Measurements from ENCODE around the gene ZDHHC11B.
A peak's percentile ranks its signal among the peaks of the same experiment; 100 is the strongest.
"Not testable (repeated sequence)": the region's sequence is repeated elsewhere in the genome, so short reads cannot be mapped to it uniquely, and the experiment has no call there.

ZDHHC11B gene

GRCh38 chr5:708848-709517 is 75.5 kb downstream of the ZDHHC11B start:
- in situ Hi-C loops (cut with HindIII; ENCODE audit: low pct_unique_long_range_greater_than_20kb, low sequenced_read_pairs): not testable (repeated sequence)

GRCh38 chr5:708374-708773 is 76.2 kb downstream of the ZDHHC11B start:
- DNase-seq (ENCODE audit: low read depth in 1 of 2, low spot score in 1 of 2); in situ Hi-C loops (cut with HindIII; ENCODE audit: low pct_unique_long_range_greater_than_20kb, low sequenced_read_pairs): not testable (repeated sequence)

More at GRCh38 chr5:708848-709517, 75.5 kb downstream of the ZDHHC11B start:
- DNase-seq (ENCODE audit: low read depth in 1 of 2, low spot score in 1 of 2): not testable (repeated sequence)

- in situ Hi-C loops (cut with HindIII; ENCODE audit: low pct_unique_long_range_greater_than_20kb, low sequenced_read_pairs); DNase-seq (ENCODE audit: low read depth in 1 of 2, low spot score in 1 of 2): not testable (repeated sequence)
These were observed 78.4 kb downstream of the ZDHHC11B start for GRCh38 chr5:706127-706526.

GRCh38 chr5:696753-697702 is 87.5 kb downstream of the ZDHHC11B start:
- DNase-seq (ENCODE audit: low read depth in 1 of 2, low spot score in 1 of 2); in situ Hi-C loops (cut with HindIII; ENCODE audit: low pct_unique_long_range_greater_than_20kb, low sequenced_read_pairs): not testable (repeated sequence)

- DNase-seq (ENCODE audit: low read depth in 1 of 2, low spot score in 1 of 2); in situ Hi-C loops (cut with HindIII; ENCODE audit: low pct_unique_long_range_greater_than_20kb, low sequenced_read_pairs): not testable (repeated sequence)
These were observed 88.3 kb downstream of the ZDHHC11B start for GRCh38 chr5:696191-696590.

GRCh38 chr5:695475-695874 is 89.1 kb downstream of the ZDHHC11B start:
- DNase-seq (ENCODE audit: low read depth in 1 of 2, low spot score in 1 of 2); in situ Hi-C loops (cut with HindIII; ENCODE audit: low pct_unique_long_range_greater_than_20kb, low sequenced_read_pairs): not testable (repeated sequence)

- in situ Hi-C loops (cut with HindIII; ENCODE audit: low pct_unique_long_range_greater_than_20kb, low sequenced_read_pairs): not testable (repeated sequence)
These were observed 90.5 kb downstream of the ZDHHC11B start for GRCh38 chr5:694042-694431.

GRCh38 chr5:693271-694041 is 91.1 kb downstream of the ZDHHC11B start, which contains the start of gene TPPP:
TPPP (minus strand) TSS chr5:693352; CDS start chr5:678060, 15,292 bp downstream.
- in situ Hi-C loops (cut with HindIII; ENCODE audit: low pct_unique_long_range_greater_than_20kb, low sequenced_read_pairs): not testable (repeated sequence)
- DNase-seq (ENCODE audit: low read depth in 1 of 2, low spot score in 1 of 2): peak; percentile 94 to 98

More at GRCh38 chr5:694042-694431, 90.5 kb downstream of the ZDHHC11B start:
- not testable (repeated sequence) for DNase-seq (ENCODE audit: low read depth in 1 of 2, low spot score in 1 of 2)

GRCh38 chr5:692529-693041 is 91.9 kb downstream of the ZDHHC11B start:
- DNase-seq (ENCODE audit: low read depth in 1 of 2, low spot score in 1 of 2); in situ Hi-C loops (cut with HindIII; ENCODE audit: low pct_unique_long_range_greater_than_20kb, low sequenced_read_pairs): not testable (repeated sequence)

- in situ Hi-C loops (cut with HindIII; ENCODE audit: low pct_unique_long_range_greater_than_20kb, low sequenced_read_pairs): no loop called here
- TF ChIP-seq JUND (IDR thresholded peaks at IDR 0.05; ENCODE audit: low read depth): no peak
- no peak for DNase-seq (ENCODE audit: low read depth in 1 of 2, low spot score in 1 of 2)
These were observed 92.6 kb downstream of the ZDHHC11B start for GRCh38 chr5:691817-692528.

GRCh38 chr5:691049-691448 is 93.5 kb downstream of the ZDHHC11B start:
- DNase-seq (ENCODE audit: low read depth in 1 of 2, low spot score in 1 of 2); in situ Hi-C loops (cut with HindIII; ENCODE audit: low pct_unique_long_range_greater_than_20kb, low sequenced_read_pairs): not testable (repeated sequence)

GRCh38 chr5:690293-690692 is 94.2 kb downstream of the ZDHHC11B start:
- DNase-seq (ENCODE audit: low read depth in 1 of 2, low spot score in 1 of 2); in situ Hi-C loops (cut with HindIII; ENCODE audit: low pct_unique_long_range_greater_than_20kb, low sequenced_read_pairs): not testable (repeated sequence)

- DNase-seq (ENCODE audit: low read depth in 1 of 2, low spot score in 1 of 2); in situ Hi-C loops (cut with HindIII; ENCODE audit: low pct_unique_long_range_greater_than_20kb, low sequenced_read_pairs): not testable (repeated sequence)
These were observed 96.0 kb downstream of the ZDHHC11B start for GRCh38 chr5:688348-689010.

GRCh38 chr5:686936-687335 is 97.6 kb downstream of the ZDHHC11B start:
- in situ Hi-C loops (cut with HindIII; ENCODE audit: low pct_unique_long_range_greater_than_20kb, low sequenced_read_pairs); DNase-seq (ENCODE audit: low read depth in 1 of 2, low spot score in 1 of 2): not testable (repeated sequence)

GRCh38 chr5:686172-686523 is 98.4 kb downstream of the ZDHHC11B start:
- DNase-seq (ENCODE audit: low read depth in 1 of 2, low spot score in 1 of 2); in situ Hi-C loops (cut with HindIII; ENCODE audit: low pct_unique_long_range_greater_than_20kb, low sequenced_read_pairs): not testable (repeated sequence)

Data from T47D (cell line).